WTC11 (cell line): ENCODE data around the gene ARL6IP6. TPM values are rescaled to one million over a fixed set of nuclear protein-coding genes. Genes with fewer than 3 reads are reported as not detected.

Experiments used
- ATAC-seq: fragments of 200-7000 bp; cut with Tn5 transposase; 2 replicates; pipeline ENCODE4 v1.10.0; 2021; ENCODE audit warnings: mild to moderate bottlenecking, moderate library complexity
- CTCF ChIA-PET: fragments of 300-600 bp; sonication (Branson Sonifier 250); formaldehyde crosslinking; loops from one replicate; lab custom pipeline; 2021; ENCODE audit warnings: antibody characterized with exemption; lab: Charles Lee
- POLR2A ChIA-PET: fragments of 350-600 bp; sonication (Branson Sonifier 250); formaldehyde crosslinking; loops from one replicate; lab custom pipeline; 2021; ENCODE audit warnings: antibody characterized with exemption; lab: Charles Lee
- DNase-seq: peaks from one replicate; pipeline ENCODE4 v3.0.0; 2021; ENCODE audit warnings: low spot score
- H3K27ac Mint-ChIP-seq: 2 replicates; pipeline ENCODE4 v1.8.0; 2021; ENCODE audit warnings: mixed read lengths
- H3K27me3 Mint-ChIP-seq: 2 replicates; pipeline ENCODE4 v1.8.0; 2021; ENCODE audit warnings: low read depth, mild to moderate bottlenecking, moderate library complexity, mixed read lengths
- H3K36me3 Mint-ChIP-seq: 2 replicates; pipeline ENCODE4 v1.8.0; 2021; ENCODE audit warnings: mixed read lengths
- H3K4me1 Mint-ChIP-seq: 2 replicates; pipeline ENCODE4 v1.8.0; 2022; ENCODE audit warnings: mixed read lengths
- H3K4me3 Mint-ChIP-seq: 2 replicates; pipeline ENCODE4 v1.8.0; 2021; ENCODE audit warnings: mild to moderate bottlenecking, moderate library complexity, mixed read lengths
- H3K9me3 Mint-ChIP-seq: 2 replicates; pipeline ENCODE4 v1.8.0; 2021; ENCODE audit warnings: mixed read lengths
- AFF4 ChIP-seq: sonication (generic); formaldehyde crosslinking; IDR thresholded peaks from 2 replicates; pipeline ENCODE4 v1.8.1; 2023; ENCODE audit warnings: mild to moderate bottlenecking, missing genetic modification reagents, borderline replicate concordance
- AR ChIP-seq: fragments of 250-450 bp; sonication (Bioruptor Pico); IDR thresholded peaks from 2 replicates; pipeline ENCODE4 v1.9.0; 2021; ENCODE audit warnings: mild to moderate bottlenecking
- ATF1 ChIP-seq: sonication (generic); formaldehyde crosslinking; IDR thresholded peaks from 2 replicates; pipeline ENCODE4 v1.8.1; 2023; ENCODE audit warnings: mild to moderate bottlenecking, moderate library complexity, missing genetic modification reagents
- CBFB ChIP-seq: sonication (generic); formaldehyde crosslinking; IDR thresholded peaks from 2 replicates; pipeline ENCODE4 v1.8.1; 2022; ENCODE audit warnings: mild to moderate bottlenecking, low read depth, missing genetic modification reagents
- CDX4 ChIP-seq: fragments of 250-450 bp; sonication (Bioruptor Pico); IDR thresholded peaks from 2 replicates; pipeline ENCODE4 v1.9.0; 2021; ENCODE audit warnings: moderate library complexity, mild to moderate bottlenecking, inconsistent platforms, borderline replicate concordance
- EMX1 ChIP-seq: fragments of 250-450 bp; sonication (Bioruptor Pico); IDR thresholded peaks from 2 replicates; pipeline ENCODE4 v1.8.0; 2021; ENCODE audit warnings: mild to moderate bottlenecking
- GRHL2 ChIP-seq: fragments of 250-450 bp; sonication (Bioruptor Pico); IDR thresholded peaks from 2 replicates; pipeline ENCODE4 v1.8.0; 2022; ENCODE audit warnings: mild to moderate bottlenecking, moderate library complexity; ENCODE audit not compliant: insufficient replicate concordance, severe bottlenecking
- GTF2I ChIP-seq: fragments of 250-450 bp; sonication (Bioruptor Pico); conservative IDR thresholded peaks from 2 replicates; pipeline ENCODE4 v1.4.0; 2021; ENCODE audit warnings: mild to moderate bottlenecking
- IRF2 ChIP-seq: sonication (generic); formaldehyde crosslinking; IDR thresholded peaks from 2 replicates; pipeline ENCODE4 v1.8.0; 2022; ENCODE audit warnings: low read depth, missing genetic modification reagents, borderline replicate concordance
- NFE2L1 ChIP-seq: sonication (generic); formaldehyde crosslinking; IDR thresholded peaks from 2 replicates; pipeline ENCODE4 v1.8.1; 2023; ENCODE audit warnings: missing genetic modification reagents
- NR3C1 ChIP-seq: sonication (generic); formaldehyde crosslinking; conservative IDR thresholded peaks from 2 replicates; pipeline ENCODE4 v1.8.1; 2023; ENCODE audit warnings: low read depth, mild to moderate bottlenecking, missing genetic modification reagents
- SP1 ChIP-seq: sonication (generic); formaldehyde crosslinking; conservative IDR thresholded peaks from 2 replicates; pipeline ENCODE4 v1.8.1; 2022; ENCODE audit warnings: missing genetic modification reagents
- TEAD1 ChIP-seq: sonication (generic); formaldehyde crosslinking; IDR thresholded peaks from 2 replicates; pipeline ENCODE4 v1.8.0; 2022; ENCODE audit warnings: mild to moderate bottlenecking, missing genetic modification reagents
- USF1 ChIP-seq: sonication (generic); formaldehyde crosslinking; IDR thresholded peaks from 2 replicates; pipeline ENCODE4 v1.8.0; 2022; ENCODE audit warnings: mild to moderate bottlenecking, missing genetic modification reagents
- ZBTB21 ChIP-seq: sonication (generic); formaldehyde crosslinking; IDR thresholded peaks from 2 replicates; pipeline ENCODE4 v1.8.1; 2023; ENCODE audit warnings: mild to moderate bottlenecking, missing genetic modification reagents, borderline replicate concordance
- ZBTB43 ChIP-seq: sonication (generic); formaldehyde crosslinking; IDR thresholded peaks from 2 replicates; pipeline ENCODE4 v1.8.1; 2023; ENCODE audit warnings: mild to moderate bottlenecking, missing genetic modification reagents
- ZNF121 ChIP-seq: sonication (generic); formaldehyde crosslinking; IDR thresholded peaks from 2 replicates; pipeline ENCODE4 v1.8.0; 2023; ENCODE audit warnings: missing genetic modification reagents
- ZNF219 ChIP-seq: sonication (generic); formaldehyde crosslinking; IDR thresholded peaks from 2 replicates; pipeline ENCODE4 v1.8.0; 2023; ENCODE audit warnings: missing genetic modification reagents, mild to moderate bottlenecking, borderline replicate concordance
- ZNF232 ChIP-seq: sonication (generic); formaldehyde crosslinking; IDR thresholded peaks from 2 replicates; pipeline ENCODE4 v1.8.0; 2022; ENCODE audit warnings: mild to moderate bottlenecking, missing genetic modification reagents
- total RNA-seq: library from RNA; stranded (reverse); gene quantifications from 3 replicates; pipeline ENCODE4 v1.2.3, GENCODE V29; 2021

Gene ARL6IP6
- total RNA-seq, 1 experiment from 2014 or later = 40.4 TPM

- TF ChIP-seq CDX4 (CRISPR knock-in tag) (no peak), ZBTB21 (CRISPR knock-in tag) (no peak), NFE2L1 (no peak), ZNF121 (CRISPR knock-in tag) (no peak), GRHL2 (CRISPR knock-in tag) (no peak), EMX1 (CRISPR knock-in tag) (no peak), ZNF232 (CRISPR knock-in tag) (no peak), NR3C1 (CRISPR knock-in tag) (no peak), SP1 (CRISPR knock-in tag) (no peak), ATF1 (CRISPR knock-in tag) (no peak), IRF2 (CRISPR knock-in tag) (no peak), AFF4 (CRISPR knock-in tag) (no peak), GTF2I (CRISPR knock-in tag) (no peak), ZBTB43 (CRISPR knock-in tag) (no peak), AR (CRISPR knock-in tag) (no peak), CBFB (CRISPR knock-in tag) (no peak), TEAD1 (CRISPR knock-in tag) (no peak), USF1 (CRISPR knock-in tag) (no peak), ZNF219 (CRISPR knock-in tag) (no peak)
Observed at GRCh38 chr2:152723918-152724317, 5.5 kb downstream of the ARL6IP6 start.

More at GRCh38 chr2:152723918-152724317, 5.5 kb downstream of the ARL6IP6 start:
- DNase-seq = no peak
- ChIA-PET CTCF (no interaction called here), POLR2A (no interaction called here)
- no peak overlapping the region for H3K27ac Mint-ChIP-seq
- H3K36me3 Mint-ChIP-seq = peaks cover 25% of the 10 kb centered on the region
- ATAC-seq = no peak
- H3K4me1 Mint-ChIP-seq = peaks cover 22% of the 10 kb centered on the region
- H3K27me3 Mint-ChIP-seq = no peaks in the 10 kb centered on the region
- no peaks in the 10 kb centered on the region for H3K9me3 Mint-ChIP-seq
- H3K4me3 Mint-ChIP-seq = no peak overlapping the region
